GM19328 (cell line): ENCODE measurements around the gene SKOR1.

Experiments
- ATAC-seq: cut with Tn5 transposase; IDR thresholded peaks from one replicate; pipeline ENCODE4 v1.9.1; 2021; ENCODE audit warnings: mild to moderate bottlenecking, moderate library complexity; ENCODE audit not compliant: unreplicated experiment

Gene SKOR1

GRCh38 chr15:67884009-67884408 lies 58.7 kb downstream of the SKOR1 start:
- ATAC-seq: no peak
